IMR-90 (cell line): Measurements from ENCODE around the gene KRTAP10-3. TPM values are rescaled to one million over a fixed set of nuclear protein-coding genes. Genes with fewer than 3 reads are reported as not detected.

Experiments
- ATAC-seq: fragments of 200-7000 bp; cut with Tn5 transposase; 2 replicates; pipeline ENCODE4 v1.9.1; 2020; ENCODE audit warnings: low read depth, mild to moderate bottlenecking, moderate library complexity
- BruUV-seq: library from RNA; stranded (reverse); fragments of 400-500 nt; replicated peaks from 2 replicates; lab custom pipeline; 2021; lab: Mats Ljungman, UMichigan
- CTCF ChIA-PET: fragments of 300-600 bp; formaldehyde crosslinking; extraction: SDS; loops from one replicate; lab custom pipeline; 2021; ENCODE audit warnings: antibody characterized with exemption; lab: Yijun Ruan, JAX
- POLR2A ChIA-PET: fragments of 300-600 bp; sonication (Branson Sonifier 250); formaldehyde crosslinking; loops from one replicate; lab custom pipeline; 2022; ENCODE audit warnings: antibody characterized with exemption; ENCODE audit not compliant: unreplicated experiment; lab: Charles Lee
- DNase-seq: peaks from one replicate; pipeline ENCODE4 v3.0.0; 2013
- H2AFZ ChIP-seq: replicated peaks from 2 replicates; pipeline ENCODE3; 2013; ENCODE audit warnings: low read length, mild to moderate bottlenecking; ENCODE audit not compliant: poor library complexity
- H2AK5ac ChIP-seq: 2 replicates; pipeline ENCODE4 v1.6.1; 2013; ENCODE audit warnings: low read depth, low read length, inconsistent platforms
- H2AK9ac ChIP-seq: replicated peaks from 2 replicates; pipeline ENCODE3; 2013; ENCODE audit warnings: mild to moderate bottlenecking, low read depth, low read length, moderate library complexity; ENCODE audit not compliant: poor library complexity
- H2BK120ac ChIP-seq: 2 replicates; pipeline ENCODE4 v1.6.1; 2013; ENCODE audit warnings: low read depth, low read length, inconsistent platforms
- H2BK15ac ChIP-seq: 3 replicates; pipeline ENCODE4 v1.6.1; 2013; ENCODE audit warnings: low read depth, low read length, inconsistent platforms
- H2BK20ac ChIP-seq: 2 replicates; pipeline ENCODE4 v1.6.1; 2013; ENCODE audit warnings: low read depth, mild to moderate bottlenecking, inconsistent platforms, low read length, moderate library complexity
- H2BK5ac ChIP-seq: 2 replicates; pipeline ENCODE4 v1.6.1; 2013; ENCODE audit warnings: mild to moderate bottlenecking, low read depth, low read length, inconsistent platforms; ENCODE audit not compliant: poor library complexity, severe bottlenecking
- H3K14ac ChIP-seq: replicated peaks from 2 replicates; pipeline ENCODE4 v1.6.1; 2013; ENCODE audit warnings: low read depth, low read length, inconsistent platforms
- H3K18ac ChIP-seq: 2 replicates; pipeline ENCODE4 v1.6.1; 2013; ENCODE audit warnings: low read depth, low read length, control low read depth
- H3K23ac ChIP-seq: 2 replicates; pipeline ENCODE4 v1.6.1; 2013; ENCODE audit warnings: low read depth, low read length, inconsistent platforms
- H3K27ac ChIP-seq: 2 replicates; pipeline ENCODE4 v1.5.1; 2013; ENCODE audit warnings: mild to moderate bottlenecking, control low read depth, low read length; ENCODE audit not compliant: insufficient read depth
- H3K27me3 ChIP-seq: 2 replicates; pipeline ENCODE4 v1.6.1; 2013; ENCODE audit warnings: low read length; ENCODE audit not compliant: control insufficient read depth, insufficient read depth
- H3K36me3 ChIP-seq: 2 replicates; pipeline ENCODE4 v1.6.1; 2013; ENCODE audit warnings: low read length, mixed read lengths; ENCODE audit not compliant: control insufficient read depth, insufficient read depth
- H3K4ac ChIP-seq: 2 replicates; pipeline ENCODE4 v1.6.1; 2013; ENCODE audit warnings: low read depth, low read length, inconsistent platforms
- H3K4me1 ChIP-seq: 2 replicates; pipeline ENCODE4 v1.6.1; 2013; ENCODE audit warnings: low read length, mixed read lengths; ENCODE audit not compliant: control insufficient read depth, insufficient read depth
- H3K4me2 ChIP-seq: 2 replicates; pipeline ENCODE4 v1.6.1; 2013; ENCODE audit warnings: low read depth, mild to moderate bottlenecking, control low read depth, low read length, moderate library complexity
- H3K4me3 ChIP-seq: 2 replicates; pipeline ENCODE4 v1.5.1; 2013; ENCODE audit warnings: low read depth, mild to moderate bottlenecking, control low read depth, low read length, moderate library complexity; ENCODE audit not compliant: insufficient read depth
- H3K56ac ChIP-seq: 2 replicates; pipeline ENCODE4 v1.6.1; 2013; ENCODE audit warnings: low read length, inconsistent platforms; ENCODE audit not compliant: insufficient read depth; ENCODE audit errors: extremely low read depth
- H3K79me1 ChIP-seq, 2 experiments: 2 replicates each; pipeline ENCODE4 v1.6.1; 2013; ENCODE audit warnings: low read length in 2 of 2, inconsistent platforms in 1 of 2, low read depth in 1 of 2
- H3K9ac ChIP-seq: 2 replicates; pipeline ENCODE4 v1.6.1; 2013; ENCODE audit warnings: low read depth, low read length, control low read depth
- H3K9me1 ChIP-seq: 2 replicates; pipeline ENCODE4 v1.6.1; 2013; ENCODE audit warnings: low read length, inconsistent platforms; ENCODE audit not compliant: insufficient read depth
- H3K9me3 ChIP-seq: 2 replicates; pipeline ENCODE4 v1.6.1; 2013; ENCODE audit warnings: low read length; ENCODE audit not compliant: control insufficient read depth, insufficient read depth
- H4K20me1 ChIP-seq: 2 replicates; pipeline ENCODE4 v1.6.1; 2013; ENCODE audit warnings: low read length, inconsistent platforms; ENCODE audit not compliant: insufficient read depth
- H4K5ac ChIP-seq: 2 replicates; pipeline ENCODE4 v1.6.1; 2013; ENCODE audit warnings: mild to moderate bottlenecking, low read depth, low read length, control low read depth
- H4K8ac ChIP-seq, 2 experiments: 2 replicates each; pipeline ENCODE4 v1.6.1; 2013; ENCODE audit warnings: low read depth in 2 of 2, low read length in 2 of 2, control low read depth in 1 of 2, inconsistent platforms in 1 of 2
- H4K91ac ChIP-seq: 2 replicates; pipeline ENCODE4 v1.6.1; 2013; ENCODE audit warnings: low read depth, low read length, inconsistent platforms; ENCODE audit not compliant: insufficient read depth
- POLR2A ChIP-seq: IDR thresholded peaks from 2 replicates; pipeline ENCODE4 v1.6.1; 2012; ENCODE audit warnings: mild to moderate bottlenecking, low read depth, low read length
- WGBS, 2 experiments: methylation state at CpG; one replicate each; pipeline versions ENCODE4 v1.1.5 to v1.1.7; 2013; ENCODE audit warnings: missing lambda C conversion rate in 2 of 2; ENCODE audit not compliant: insufficient read length in 1 of 2; ENCODE audit errors: extremely low coverage in 2 of 2; 5-methylcytosine and 5-hydroxymethylcytosine counted together
- dilution Hi-C: fragments of 300-500 bp; cut with HindIII; formaldehyde crosslinking; loops from one replicate; pipeline ENCODE4 v1.14.3; 2018; ENCODE audit warnings: low sequenced_read_pairs; ENCODE audit not compliant: unreplicated experiment
- in situ Hi-C: fragments of 300-500 bp; cut with MboI; formaldehyde crosslinking; loops from 3 replicates; pipeline ENCODE4 v1.14.3; 2019; ENCODE audit warnings: low sequenced_read_pairs, inconsistent platforms, mixed read lengths
- intact Hi-C: fragments of 100-400 bp; cut with micrococcal nuclease; formaldehyde crosslinking; loops from 2 replicates; pipeline ENCODE4 v1.10.0; 2022
- polyA plus RNA-seq, 3 experiments: library from polyadenylated mRNA; depleted of rRNA; stranded (reverse); fragments of >200 nt; gene quantifications; 2 replicates each; pipeline ENCODE4 v1.2.3, GENCODE V29; 2012; ENCODE audit warnings: low replicate concordance in 1 of 3
- total RNA-seq: library from RNA; depleted of rRNA; stranded (reverse); fragments of >200 nt; gene quantifications from 2 replicates; pipeline ENCODE4 v1.2.3, GENCODE V29; 2012

Gene KRTAP10-3
- total and polyA plus RNA-seq, 2 of the 4 experiments (the other 2 are of a cell fraction), result not detected

GRCh38 chr21:44556879-44557278 lies 1.7 kb downstream of the KRTAP10-3 start:
- H3K27me3 ChIP-seq, result peaks cover 17% of the 10 kb centered on the region
- H3K36me3 ChIP-seq, result no peaks in the 10 kb centered on the region
- H3K9ac ChIP-seq, result no peak overlapping the region
- H3K79me1 ChIP-seq, result no peaks in the 10 kb centered on the region
- H3K4me3 ChIP-seq, result no peak overlapping the region
- H3K18ac ChIP-seq, result no peak overlapping the region
- ChIA-PET POLR2A (no interaction called here), CTCF (no interaction called here)
- H3K4me1 ChIP-seq, result no peaks in the 10 kb centered on the region
- dilution Hi-C loops, result no loop called here
- ATAC-seq (no peak), DNase-seq (no peak)
- no peak overlapping the region for H3K56ac ChIP-seq
- H4K91ac ChIP-seq, result no peak overlapping the region
- no peak overlapping the region for H2BK120ac ChIP-seq
- no peak for TF ChIP-seq POLR2A
- no peak overlapping the region for H4K8ac ChIP-seq
- in situ Hi-C loops, result no loop called here
- H2BK20ac ChIP-seq, result no peak overlapping the region
- 92% methylated on average over 2 of the region's 9 CpGs; no CpG with 5 or more reads in 1 of the 2 experiments for WGBS, 2 experiments
- H2AK9ac ChIP-seq, result no peak overlapping the region
- H2BK5ac ChIP-seq, result no peak overlapping the region
- H2AK5ac ChIP-seq, result no peak overlapping the region
- no peak overlapping the region for H3K14ac ChIP-seq
- H2AFZ ChIP-seq, result no peak overlapping the region
- no peaks in the 10 kb centered on the region for H3K9me3 ChIP-seq
- H3K4ac ChIP-seq, result no peak overlapping the region
- no peak overlapping the region for H2BK15ac ChIP-seq
- no peaks in the 10 kb centered on the region for H4K20me1 ChIP-seq
- no peak overlapping the region for H3K23ac ChIP-seq
- no peak overlapping the region for H3K27ac ChIP-seq
- intact Hi-C loops, result no loop called here
- H4K5ac ChIP-seq, result no peak overlapping the region
- no peak overlapping the region for H3K4me2 ChIP-seq
- BruUV-seq, result no TSS peak
- H3K9me1 ChIP-seq, result no peaks in the 10 kb centered on the region
